ENCODE results near the gene PPP3CA. TPM values are rescaled to one million over a fixed set of nuclear protein-coding genes. Genes with fewer than 3 reads are reported as not detected.
A peak's percentile ranks its signal among the peaks of the same experiment; 100 is the strongest.
"Not testable (repeated sequence)": the region's sequence is repeated elsewhere in the genome, so short reads cannot be mapped to it uniquely, and the experiment has no call there.

The PPP3CA gene
- total RNA-seq, 1 experiment from 2014 or later, result 15.5 TPM

DNA sequence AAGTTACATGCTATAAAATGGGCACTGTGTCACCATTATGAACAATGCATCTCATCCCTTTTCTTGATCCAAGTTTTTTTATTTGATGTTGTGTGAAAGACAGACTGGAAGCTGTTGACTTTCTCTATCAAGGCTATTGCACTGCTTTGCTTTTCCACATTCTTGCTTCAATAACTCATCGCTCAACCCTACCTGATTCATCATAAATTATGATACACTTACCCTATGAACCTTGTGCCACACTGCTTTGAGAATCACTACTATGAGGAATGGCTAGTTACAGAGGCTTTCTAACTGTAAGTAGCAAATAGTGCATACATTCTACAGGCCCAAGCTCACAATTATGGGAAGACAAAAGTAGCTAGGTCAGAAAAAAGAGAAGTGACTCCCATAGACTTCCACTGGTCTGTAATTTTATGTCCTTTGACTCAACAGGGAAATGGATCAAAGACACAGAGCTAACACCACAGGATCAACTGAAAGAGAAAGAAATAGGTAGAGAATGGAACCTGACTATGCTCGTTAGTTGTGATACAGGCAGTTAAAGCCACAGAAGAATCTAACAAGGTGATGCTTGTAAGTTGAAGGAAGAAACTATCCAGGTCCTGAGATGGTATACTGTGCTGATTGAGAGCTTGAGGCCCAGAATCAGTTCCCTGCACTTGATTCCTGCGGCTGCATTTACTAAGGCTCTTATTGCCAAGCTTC is 163.5 kb downstream of the PPP3CA start:
- ChIA-PET CTCF (interaction anchor here (0.6 kb wide), 1 partner anchor 235 kb away, joined by 3 read pairs; no protein-coding TSS in a partner anchor), POLR2A (ENCODE audit: unreplicated experiment) (no interaction called here)
- peak overlapping the region; percentile 54 for H3K27ac ChIP-seq (ENCODE audit: low read length)
- no peaks in the 10 kb centered on the region for H3K36me3 ChIP-seq (ENCODE audit: low read depth, low read length)
- BruUV-seq (replicated peaks), result no TSS peak
- no peak overlapping the region for H3K4me3 ChIP-seq (ENCODE audit: low read length)
- H3K79me2 ChIP-seq (ENCODE audit: low read length), result no peaks in the 10 kb centered on the region
- H2AFZ ChIP-seq (ENCODE audit: low read length), result no peak overlapping the region
- H3K9me3 ChIP-seq (ENCODE audit: low read length), result no peaks in the 10 kb centered on the region
- intact Hi-C loops (cut with micrococcal nuclease), result no loop called here
- no peaks in the 10 kb centered on the region for H3K27me3 ChIP-seq (ENCODE audit: low read length)
- no peaks in the 10 kb centered on the region for H3F3A ChIP-seq (ENCODE audit: low read length, unreplicated experiment)
- no peaks in the 10 kb centered on the region for H4K20me1 ChIP-seq (ENCODE audit: low read length)
- no peak overlapping the region for H3K9ac ChIP-seq (ENCODE audit: low read length)
- TF ChIP-seq, protein P1, sequence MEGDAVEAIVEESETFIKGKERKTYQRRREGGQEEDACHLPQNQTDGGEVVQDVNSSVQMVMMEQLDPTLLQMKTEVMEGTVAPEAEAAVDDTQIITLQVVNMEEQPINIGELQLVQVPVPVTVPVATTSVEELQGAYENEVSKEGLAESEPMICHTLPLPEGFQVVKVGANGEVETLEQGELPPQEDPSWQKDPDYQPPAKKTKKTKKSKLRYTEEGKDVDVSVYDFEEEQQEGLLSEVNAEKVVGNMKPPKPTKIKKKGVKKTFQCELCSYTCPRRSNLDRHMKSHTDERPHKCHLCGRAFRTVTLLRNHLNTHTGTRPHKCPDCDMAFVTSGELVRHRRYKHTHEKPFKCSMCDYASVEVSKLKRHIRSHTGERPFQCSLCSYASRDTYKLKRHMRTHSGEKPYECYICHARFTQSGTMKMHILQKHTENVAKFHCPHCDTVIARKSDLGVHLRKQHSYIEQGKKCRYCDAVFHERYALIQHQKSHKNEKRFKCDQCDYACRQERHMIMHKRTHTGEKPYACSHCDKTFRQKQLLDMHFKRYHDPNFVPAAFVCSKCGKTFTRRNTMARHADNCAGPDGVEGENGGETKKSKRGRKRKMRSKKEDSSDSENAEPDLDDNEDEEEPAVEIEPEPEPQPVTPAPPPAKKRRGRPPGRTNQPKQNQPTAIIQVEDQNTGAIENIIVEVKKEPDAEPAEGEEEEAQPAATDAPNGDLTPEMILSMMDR (conservative IDR thresholded peaks at IDR 0.05; ENCODE audit: low read depth, low read length), result no peak
- TF ChIP-seq EZH2phosphoT487 (IDR thresholded peaks at IDR 0.05; ENCODE audit: borderline replicate concordance, low read length), result no peak
- no peak for TF ChIP-seq EZH2 (IDR thresholded peaks at IDR 0.05; ENCODE audit: low read length, unreplicated experiment)
- no peaks in the 10 kb centered on the region for H3K9me2 ChIP-seq (replicated peaks; ENCODE audit: low read length)
- DNase-seq, result peak; percentile 76
- peak; percentile 76 for ATAC-seq
- peaks cover 26% of the 10 kb centered on the region for H3K4me1 ChIP-seq (ENCODE audit: insufficient read depth, low read length)
- peak overlapping the region; percentile 43 for H3K4me2 ChIP-seq (ENCODE audit: low read length)

DNA sequence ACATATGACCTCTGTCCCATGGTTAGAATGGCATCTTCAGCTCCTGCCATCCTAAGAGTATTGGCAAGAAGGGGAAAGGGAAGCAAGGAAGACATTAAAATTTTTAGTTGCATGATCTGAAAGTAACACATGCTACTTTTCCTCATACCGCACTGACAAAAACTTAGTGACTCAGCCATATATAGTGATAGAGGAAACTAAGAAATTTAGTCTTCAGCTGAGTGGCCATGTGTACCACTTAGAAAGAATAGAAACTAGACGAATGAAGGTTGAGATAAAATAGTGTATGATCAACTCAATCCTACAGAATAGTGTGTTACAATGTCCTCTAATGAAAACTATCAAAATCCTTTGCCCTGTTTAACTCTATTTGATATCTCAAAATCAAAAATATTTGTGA is 164.1 kb downstream of the PPP3CA start:
- no peak for DNase-seq
- TF ChIP-seq EZH2phosphoT487 (IDR thresholded peaks at IDR 0.05; ENCODE audit: borderline replicate concordance, low read length) (no peak), EZH2 (IDR thresholded peaks at IDR 0.05; ENCODE audit: low read length, unreplicated experiment) (no peak)
- TF ChIP-seq, protein P1 (conservative IDR thresholded peaks at IDR 0.05; ENCODE audit: low read depth, low read length), result no peak
- ATAC-seq, result no peak
- H3K27ac ChIP-seq (ENCODE audit: low read length), result peak overlapping the region; percentile 54
- H3K9ac ChIP-seq (ENCODE audit: low read length), result no peak overlapping the region
- no peaks in the 10 kb centered on the region for H4K20me1 ChIP-seq (ENCODE audit: low read length)
- no peaks in the 10 kb centered on the region for H3K9me3 ChIP-seq (ENCODE audit: low read length)
- H3K79me2 ChIP-seq (ENCODE audit: low read length), result no peaks in the 10 kb centered on the region
- no peak overlapping the region for H3K4me2 ChIP-seq (ENCODE audit: low read length)
- ChIA-PET CTCF (no interaction called here), POLR2A (ENCODE audit: unreplicated experiment) (no interaction called here)
- intact Hi-C loops (cut with micrococcal nuclease), result no loop called here
- H3K36me3 ChIP-seq (ENCODE audit: low read depth, low read length), result no peaks in the 10 kb centered on the region
- no TSS peak for BruUV-seq (replicated peaks)
- H3K9me2 ChIP-seq (replicated peaks; ENCODE audit: low read length), result no peaks in the 10 kb centered on the region
- no peak overlapping the region for H2AFZ ChIP-seq (ENCODE audit: low read length)
- H3K4me3 ChIP-seq (ENCODE audit: low read length), result no peak overlapping the region
- H3K27me3 ChIP-seq (ENCODE audit: low read length), result no peaks in the 10 kb centered on the region
- H3F3A ChIP-seq (ENCODE audit: low read length, unreplicated experiment), result no peaks in the 10 kb centered on the region
- peaks cover 27% of the 10 kb centered on the region for H3K4me1 ChIP-seq (ENCODE audit: insufficient read depth, low read length)

DNA sequence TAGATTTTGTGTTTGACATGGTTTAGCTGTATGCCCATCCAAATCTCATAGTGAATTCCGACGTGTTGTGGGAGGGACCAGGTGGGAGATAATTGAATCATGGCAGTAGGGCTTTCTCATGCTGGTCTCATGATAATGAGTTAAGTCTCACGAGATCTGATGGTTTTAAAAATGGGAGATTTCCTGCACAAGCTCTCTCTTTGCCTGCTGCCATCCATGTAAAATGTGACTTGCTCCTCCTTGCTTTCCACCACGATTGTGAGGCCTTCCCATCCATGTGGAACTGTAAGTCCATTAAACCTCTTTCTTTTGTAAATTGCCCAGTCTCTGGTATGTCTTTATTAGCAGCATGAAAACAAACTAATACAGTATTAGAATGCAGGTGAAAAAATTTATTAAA is 164.6 kb downstream of the PPP3CA start:
- H4K20me1 ChIP-seq (ENCODE audit: low read length); POLR2A ChIA-PET (ENCODE audit: unreplicated experiment); H3K27ac ChIP-seq (ENCODE audit: low read length); BruUV-seq (replicated peaks); H2AFZ ChIP-seq (ENCODE audit: low read length); intact Hi-C loops (cut with micrococcal nuclease); H3K9me3 ChIP-seq (ENCODE audit: low read length); ATAC-seq; H3K4me2 ChIP-seq (ENCODE audit: low read length); H3K4me3 ChIP-seq (ENCODE audit: low read length); H3K27me3 ChIP-seq (ENCODE audit: low read length); DNase-seq; H3K79me2 ChIP-seq (ENCODE audit: low read length); H3F3A ChIP-seq (ENCODE audit: low read length, unreplicated experiment); H3K9ac ChIP-seq (ENCODE audit: low read length); H3K9me2 ChIP-seq (replicated peaks; ENCODE audit: low read length); H3K36me3 ChIP-seq (ENCODE audit: low read depth, low read length): not testable (repeated sequence)
- CTCF ChIA-PET, result interaction anchor here (0.6 kb wide), 1 partner anchor 12 kb away, joined by 3 read pairs; no protein-coding TSS in a partner anchor
- H3K4me1 ChIP-seq (ENCODE audit: insufficient read depth, low read length), result peaks cover 22% of the 10 kb centered on the region
